ENCODE measurements around the gene RNU6-8. TPM values are rescaled to one million over a fixed set of nuclear protein-coding genes. Genes with fewer than 3 reads are reported as not detected.
A peak's percentile ranks its signal among the peaks of the same experiment; 100 is the strongest.

Gene RNU6-8
- total RNA-seq, 2 donors from 2014 or later: not detected

GRCh38 chr14:32246751-32247150 lies 43.7 kb upstream of the RNU6-8 start:
- Mint-ChIP-seq H3K4me1 (no peaks in the 10 kb centered on the region), H3K27me3 (ENCODE audit: insufficient read depth) (peaks cover 2% of the 10 kb centered on the region), H3K36me3 (ENCODE audit: low read depth) (no peaks in the 10 kb centered on the region), H3K27ac (no peak overlapping the region), H3K9me3 (peaks cover 7% of the 10 kb centered on the region), H3K4me3 (no peak overlapping the region)
- H3K4me1 ChIP-seq (ENCODE audit: control insufficient read depth, insufficient read depth, low read length): no peaks in the 10 kb centered on the region
- H3K27ac ChIP-seq (ENCODE audit: low read depth, low read length): no peak overlapping the region
- H3K9ac ChIP-seq (ENCODE audit: extremely low read depth, low read length, poor library complexity, severe bottlenecking): no peak overlapping the region
- WGBS, 2 experiments (ENCODE audit: insufficient coverage in 1 of 2, insufficient read length in 1 of 2): 87 to 93% methylated on average over 3 to 5 of the region's 5 CpGs
- no peak for TF ChIP-seq CTCF (conservative IDR thresholded peaks at IDR 0.05)
- H3K27me3 ChIP-seq (ENCODE audit: control insufficient read depth, insufficient read depth, low read length, poor library complexity, severe bottlenecking): no peaks in the 10 kb centered on the region
- no peak overlapping the region for H3K4me3 ChIP-seq (ENCODE audit: low read length)
- H3K9me3 ChIP-seq (ENCODE audit: control insufficient read depth, low read length): peaks cover 3% of the 10 kb centered on the region
- H3K36me3 ChIP-seq (ENCODE audit: control insufficient read depth, insufficient read depth, low read length): no peaks in the 10 kb centered on the region
- DNase-seq: no peak

- Histone ChIP-seq H3K36me3 (ENCODE audit: control insufficient read depth, insufficient read depth, low read length) (no peaks in the 10 kb centered on the region), H3K27ac (ENCODE audit: low read depth, low read length) (no peak overlapping the region), H3K27me3 (ENCODE audit: control insufficient read depth, insufficient read depth, low read length, poor library complexity, severe bottlenecking) (no peaks in the 10 kb centered on the region), H3K4me3 (ENCODE audit: low read length) (no peak overlapping the region), H3K9me3 (ENCODE audit: control insufficient read depth, low read length) (peaks cover 23% of the 10 kb centered on the region), H3K4me1 (ENCODE audit: control insufficient read depth, insufficient read depth, low read length) (no peaks in the 10 kb centered on the region), H3K9ac (ENCODE audit: extremely low read depth, low read length, poor library complexity, severe bottlenecking) (no peak overlapping the region)
- peak; percentile 66 for TF ChIP-seq CTCF (conservative IDR thresholded peaks at IDR 0.05)
- peaks cover 10% of the 10 kb centered on the region for H3K36me3 Mint-ChIP-seq (ENCODE audit: low read depth)
- peaks cover 29% of the 10 kb centered on the region for H3K9me3 Mint-ChIP-seq
- H3K27ac Mint-ChIP-seq: no peak overlapping the region
- no peaks in the 10 kb centered on the region for H3K4me1 Mint-ChIP-seq
- no peak overlapping the region for H3K4me3 Mint-ChIP-seq
- no peak for DNase-seq
- H3K27me3 Mint-ChIP-seq (ENCODE audit: insufficient read depth): peaks cover 2% of the 10 kb centered on the region
Measured at GRCh38 chr14:32244404-32244803, 41.3 kb upstream of the RNU6-8 start.

DNA sequence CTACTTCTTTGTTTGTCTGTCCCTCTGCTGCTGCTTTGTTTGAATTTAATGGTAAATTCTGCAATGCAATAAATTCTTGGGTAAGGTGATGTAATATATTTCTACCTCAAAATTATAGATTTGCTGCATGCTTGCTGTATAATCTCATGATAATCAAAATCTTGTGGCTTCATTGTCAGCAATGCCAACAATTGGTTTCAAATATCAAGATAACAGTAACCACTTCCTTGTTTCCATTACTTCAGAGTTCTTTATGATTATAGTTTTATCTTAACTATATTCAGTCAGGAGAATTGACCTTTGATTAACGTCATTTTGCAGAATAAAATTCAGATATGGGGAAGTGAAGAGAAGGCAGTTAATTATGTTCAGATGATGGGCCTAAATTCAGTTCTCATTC lies 30.2 kb upstream of the RNU6-8 start:
- no peak for TF ChIP-seq CTCF (conservative IDR thresholded peaks at IDR 0.05)
- no peaks in the 10 kb centered on the region for H3K27me3 Mint-ChIP-seq (ENCODE audit: insufficient read depth)
- 91 to 100% methylated on average over 1 of the region's 1 CpG for WGBS, 2 experiments (ENCODE audit: insufficient coverage in 1 of 2, insufficient read length in 1 of 2)

More for the DNA sequence above, 30.2 kb upstream of the RNU6-8 start:
- Mint-ChIP-seq H3K27ac (no peak overlapping the region), H3K9me3 (peaks cover 20% of the 10 kb centered on the region), H3K36me3 (ENCODE audit: low read depth) (no peaks in the 10 kb centered on the region), H3K4me1 (peaks cover 19% of the 10 kb centered on the region), H3K4me3 (no peak overlapping the region)
- Histone ChIP-seq H3K4me3 (ENCODE audit: low read length) (no peak overlapping the region), H3K36me3 (ENCODE audit: control insufficient read depth, insufficient read depth, low read length) (no peaks in the 10 kb centered on the region), H3K9ac (ENCODE audit: extremely low read depth, low read length, poor library complexity, severe bottlenecking) (no peak overlapping the region), H3K9me3 (ENCODE audit: control insufficient read depth, low read length) (no peaks in the 10 kb centered on the region), H3K27ac (ENCODE audit: low read depth, low read length) (no peak overlapping the region), H3K4me1 (ENCODE audit: control insufficient read depth, insufficient read depth, low read length) (peaks cover 17% of the 10 kb centered on the region), H3K27me3 (ENCODE audit: control insufficient read depth, insufficient read depth, low read length, poor library complexity, severe bottlenecking) (no peaks in the 10 kb centered on the region)
- no peak for DNase-seq
